ENCODE results near the gene SAXO1. TPM values are rescaled to one million over a fixed set of nuclear protein-coding genes. Genes with fewer than 3 reads are reported as not detected.
"Not testable (repeated sequence)": the region's sequence is repeated elsewhere in the genome, so short reads cannot be mapped to it uniquely, and the experiment has no call there.

Gene SAXO1
- total and polyA plus RNA-seq, 10 donors = 0.02 to 0.89 (median 0.25) TPM; not detected in 4

DNA sequence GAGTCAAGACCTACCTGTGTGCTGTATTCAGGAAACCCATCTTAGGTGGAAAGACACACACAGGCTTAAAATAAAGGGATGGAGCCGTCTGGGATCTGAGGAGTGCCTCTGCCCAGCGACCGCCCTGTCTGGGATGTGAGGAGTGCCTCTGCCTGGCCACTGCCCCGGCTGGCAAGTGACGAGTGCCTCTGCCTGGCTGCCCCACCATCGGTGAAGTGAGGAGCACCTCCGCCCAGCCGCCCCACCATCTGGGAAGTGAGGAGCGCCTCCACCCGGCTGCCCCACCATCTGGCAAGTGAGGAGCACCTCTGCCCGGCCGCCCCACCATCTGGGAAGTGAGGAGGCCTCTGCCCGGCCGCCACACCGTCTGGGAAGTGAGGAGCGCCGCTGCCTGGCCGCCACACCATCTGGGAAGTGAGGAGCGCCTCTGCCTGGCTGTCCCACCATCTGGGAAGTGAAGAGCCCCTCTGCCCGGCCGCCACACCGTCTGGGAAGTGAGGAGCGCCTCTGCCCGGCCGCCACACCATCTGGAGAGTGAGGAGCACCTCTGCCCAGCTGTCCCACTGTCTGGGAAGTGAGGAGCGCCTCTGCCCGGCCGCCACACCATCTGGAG is 33.7 kb downstream of the SAXO1 start:
- no peak overlapping the region for H3K4me3 ChIP-seq
- H3K4me1 ChIP-seq = no peaks in the 10 kb centered on the region
- no peaks in the 10 kb centered on the region for H3K36me3 ChIP-seq
- intact Hi-C loops (cut with DNase I; ENCODE audit: low total_unique reads) = no loop called here
- H3K27me3 ChIP-seq (replicated peaks in 1 of 7) = peaks cover 0 to 4% (median 0%) of the 10 kb centered on the region in 7 donors
- TF ChIP-seq, protein P1, sequence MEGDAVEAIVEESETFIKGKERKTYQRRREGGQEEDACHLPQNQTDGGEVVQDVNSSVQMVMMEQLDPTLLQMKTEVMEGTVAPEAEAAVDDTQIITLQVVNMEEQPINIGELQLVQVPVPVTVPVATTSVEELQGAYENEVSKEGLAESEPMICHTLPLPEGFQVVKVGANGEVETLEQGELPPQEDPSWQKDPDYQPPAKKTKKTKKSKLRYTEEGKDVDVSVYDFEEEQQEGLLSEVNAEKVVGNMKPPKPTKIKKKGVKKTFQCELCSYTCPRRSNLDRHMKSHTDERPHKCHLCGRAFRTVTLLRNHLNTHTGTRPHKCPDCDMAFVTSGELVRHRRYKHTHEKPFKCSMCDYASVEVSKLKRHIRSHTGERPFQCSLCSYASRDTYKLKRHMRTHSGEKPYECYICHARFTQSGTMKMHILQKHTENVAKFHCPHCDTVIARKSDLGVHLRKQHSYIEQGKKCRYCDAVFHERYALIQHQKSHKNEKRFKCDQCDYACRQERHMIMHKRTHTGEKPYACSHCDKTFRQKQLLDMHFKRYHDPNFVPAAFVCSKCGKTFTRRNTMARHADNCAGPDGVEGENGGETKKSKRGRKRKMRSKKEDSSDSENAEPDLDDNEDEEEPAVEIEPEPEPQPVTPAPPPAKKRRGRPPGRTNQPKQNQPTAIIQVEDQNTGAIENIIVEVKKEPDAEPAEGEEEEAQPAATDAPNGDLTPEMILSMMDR (IDR thresholded peaks at IDR 0.05 in 8 of 11, conservative IDR thresholded peaks at IDR 0.05 in 3 of 11) = no peak
- TF ChIP-seq POLR2A (IDR thresholded peaks at IDR 0.05) (no peak), POLR2AphosphoS5 (IDR thresholded peaks at IDR 0.05) (no peak)
- no peak overlapping the region for H3K27ac ChIP-seq
- WGBS, 5 donors = 86 to 94% (median 90%) methylated on average over 25 to 28 of the region's 28 CpGs
- no peak for DNase-seq
- H3K9me3 ChIP-seq = peaks cover 0 to 19% (median 3%) of the 10 kb centered on the region in 8 donors

DNA sequence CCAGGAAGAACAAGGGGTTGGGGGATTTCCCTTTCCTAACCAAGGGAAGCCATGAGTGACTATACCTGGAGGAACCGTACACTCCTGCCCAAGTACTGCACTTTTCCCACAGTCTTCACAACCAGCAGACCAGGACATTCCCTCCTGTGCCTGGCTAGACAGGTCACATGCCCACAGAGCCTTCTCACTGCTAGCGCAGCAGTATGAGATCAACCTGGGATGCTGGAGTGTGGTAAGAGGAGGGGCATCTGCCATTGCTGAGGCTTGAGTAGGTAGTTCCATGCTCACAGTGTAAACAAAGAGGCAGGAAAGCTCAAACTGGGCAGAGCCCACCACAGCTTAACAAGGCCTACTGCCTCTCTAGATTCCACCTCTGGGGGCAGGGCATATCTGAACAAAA is 35.9 kb downstream of the SAXO1 start:
- H3K9me3 ChIP-seq = peaks cover 0 to 19% (median 3%) of the 10 kb centered on the region in 8 donors
- DNase-seq = no peak
- peaks cover 0 to 4% (median 0%) of the 10 kb centered on the region in 7 donors for H3K27me3 ChIP-seq (replicated peaks in 1 of 7)
- intact Hi-C loops (cut with DNase I; ENCODE audit: low total_unique reads) = no loop called here
- H3K27ac ChIP-seq = no peak overlapping the region
- no peak overlapping the region for H3K4me3 ChIP-seq
- H3K36me3 ChIP-seq = no peaks in the 10 kb centered on the region
- TF ChIP-seq POLR2AphosphoS5 (IDR thresholded peaks at IDR 0.05) = no peak
- TF ChIP-seq, protein P1 (IDR thresholded peaks at IDR 0.05 in 8 of 11, conservative IDR thresholded peaks at IDR 0.05 in 3 of 11) = no peak
- no peak for TF ChIP-seq POLR2A (IDR thresholded peaks at IDR 0.05)
- H3K4me1 ChIP-seq = no peaks in the 10 kb centered on the region
- WGBS, 5 donors = 57 to 95% (median 70%) methylated on average over 2 of the region's 2 CpGs

DNA sequence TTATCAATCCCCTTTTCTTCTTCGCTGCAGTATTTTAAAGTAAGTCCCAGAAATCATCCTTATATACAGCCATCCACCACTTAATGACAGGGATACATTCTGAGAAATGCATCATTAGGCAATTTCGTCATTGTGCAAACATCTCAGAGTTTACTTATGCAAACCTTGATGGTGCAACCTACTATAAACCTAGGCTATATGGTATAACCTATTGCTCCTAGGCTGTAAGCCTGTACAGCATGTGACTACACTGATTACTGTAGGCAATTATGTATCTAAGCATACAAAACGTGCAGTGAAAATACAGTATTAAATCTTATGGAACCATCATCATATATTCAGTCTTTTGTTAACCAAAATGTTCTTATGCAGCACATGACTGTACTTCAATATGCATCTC is 36.8 kb downstream of the SAXO1 start:
- TF ChIP-seq, protein P1 (IDR thresholded peaks at IDR 0.05 in 8 of 11, conservative IDR thresholded peaks at IDR 0.05 in 3 of 11) = no peak
- TF ChIP-seq POLR2AphosphoS5 (IDR thresholded peaks at IDR 0.05) (no peak), POLR2A (IDR thresholded peaks at IDR 0.05) (no peak)
- peaks cover 0 to 4% (median 0%) of the 10 kb centered on the region in 7 donors for H3K27me3 ChIP-seq (replicated peaks in 1 of 7)
- H3K9me3 ChIP-seq = peaks cover 0 to 21% (median 3%) of the 10 kb centered on the region in 8 donors
- no peak overlapping the region for H3K4me3 ChIP-seq
- DNase-seq = no peak
- WGBS, 5 donors = 60 to 93% (median 63%) methylated on average over 3 of the region's 3 CpGs
- H3K4me1 ChIP-seq = no peaks in the 10 kb centered on the region
- H3K36me3 ChIP-seq = no peaks in the 10 kb centered on the region
- no peak overlapping the region for H3K27ac ChIP-seq
- intact Hi-C loops (cut with DNase I; ENCODE audit: low total_unique reads) = no loop called here

DNA sequence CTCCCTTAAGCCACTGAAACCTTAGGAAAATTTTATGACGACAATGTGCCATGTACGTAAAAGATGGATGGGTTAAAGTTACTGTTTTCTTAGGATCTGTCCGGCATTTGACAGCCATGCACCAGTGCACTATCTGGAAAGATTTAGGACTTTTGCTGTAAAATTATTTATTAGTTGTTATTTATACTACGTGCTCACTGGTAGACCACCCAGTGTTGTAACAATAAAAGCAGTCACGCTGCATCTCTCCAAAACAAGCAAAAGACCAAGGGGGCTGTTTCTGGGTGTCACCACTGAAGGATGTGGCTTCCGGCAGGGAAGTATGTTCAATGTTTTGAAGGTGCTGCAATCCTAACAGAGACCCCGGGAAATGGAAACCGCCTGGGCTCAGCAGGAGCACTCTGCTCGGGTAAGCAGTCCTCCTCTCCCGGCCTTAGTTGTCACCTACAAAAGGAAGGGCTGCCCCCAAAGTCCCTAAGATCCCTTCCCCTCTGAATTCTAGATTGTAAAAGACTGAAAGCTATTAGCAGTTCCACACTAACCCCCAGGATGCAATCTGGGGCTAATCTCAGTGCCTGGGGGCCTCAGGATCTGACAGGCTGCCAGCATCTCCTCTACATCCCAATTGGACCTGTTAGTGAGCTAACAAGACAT is 38.6 kb downstream of the SAXO1 start:
- TF ChIP-seq, protein P1 (IDR thresholded peaks at IDR 0.05 in 8 of 11, conservative IDR thresholded peaks at IDR 0.05 in 3 of 11) = no peak
- 81 to 92% (median 85%) methylated on average over 10 of the region's 10 CpGs for WGBS, 5 donors
- peaks cover 0 to 12% (median 3%) of the 10 kb centered on the region in 8 donors for H3K9me3 ChIP-seq
- peaks cover 0 to 4% (median 0%) of the 10 kb centered on the region in 7 donors for H3K27me3 ChIP-seq (replicated peaks in 1 of 7)
- no peak overlapping the region for H3K4me3 ChIP-seq
- H3K4me1 ChIP-seq = no peaks in the 10 kb centered on the region
- H3K36me3 ChIP-seq = no peaks in the 10 kb centered on the region
- intact Hi-C loops (cut with DNase I; ENCODE audit: low total_unique reads) = no loop called here
- H3K27ac ChIP-seq = no peak overlapping the region
- DNase-seq = no peak

DNA sequence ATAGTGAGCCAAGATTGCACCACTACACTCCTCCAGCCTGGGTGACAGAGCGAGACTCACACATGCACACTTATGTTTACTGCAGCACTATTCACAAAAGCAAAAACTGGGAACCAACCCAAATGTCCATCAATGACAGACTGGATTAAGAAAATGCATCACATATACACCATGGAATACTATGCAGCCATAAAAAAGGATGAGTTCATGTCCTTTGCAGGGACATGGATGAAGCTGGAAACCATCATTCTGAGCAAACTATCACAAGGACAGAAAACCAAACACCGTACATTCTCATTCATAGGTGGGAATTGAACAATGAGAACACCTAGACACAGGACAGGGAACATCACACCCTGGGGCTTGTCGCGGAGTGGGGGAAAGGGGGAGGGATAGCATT is 41.8 kb downstream of the SAXO1 start:
- H3K27ac ChIP-seq; H3K9me3 ChIP-seq; H3K36me3 ChIP-seq; H3K27me3 ChIP-seq (replicated peaks in 1 of 7); H3K4me3 ChIP-seq; DNase-seq; intact Hi-C loops (cut with DNase I; ENCODE audit: low total_unique reads); H3K4me1 ChIP-seq: not testable (repeated sequence)
- WGBS, 5 donors = 93 to 98% (median 97%) methylated on average over 4 of the region's 4 CpGs
